PFSK-1 (cell line): ENCODE results near the gene FAM174C.

Experiments
- FOXP2 ChIP-seq: optimal IDR thresholded peaks from 2 replicates; pipeline ENCODE3; 2011; ENCODE audit warnings: borderline replicate concordance, control low read depth, inconsistent platforms; ENCODE audit not compliant: insufficient read depth; ENCODE audit errors: extremely low read length, extremely low read depth
- POLR2AphosphoS5 ChIP-seq: IDR thresholded peaks from 2 replicates; pipeline ENCODE4 v1.6.1; 2012; ENCODE audit warnings: low read depth, mild to moderate bottlenecking, control low read depth, low read length, moderate library complexity
- SIN3A ChIP-seq: IDR thresholded peaks from 2 replicates; pipeline ENCODE4 v1.6.1; 2012; ENCODE audit warnings: mild to moderate bottlenecking, low read length, moderate library complexity, borderline replicate concordance; ENCODE audit not compliant: insufficient read depth
- TAF1 ChIP-seq: IDR thresholded peaks from 2 replicates; pipeline ENCODE4 v1.6.1; 2012; ENCODE audit warnings: low read length, control low read depth, borderline replicate concordance; ENCODE audit not compliant: insufficient read depth
- TF ChIP-seq, protein P1 (sequence below), 2 experiments: IDR thresholded peaks; 2 replicates each; pipeline versions ENCODE4 v1.6.1 to v1.8.0; 2011 to 2012; ENCODE audit warnings: low read depth in 2 of 2, low read length in 2 of 2, control low read depth in 1 of 2, inconsistent platforms in 1 of 2, mild to moderate bottlenecking in 1 of 2, moderate library complexity in 1 of 2; ENCODE audit not compliant: insufficient read depth in 1 of 2

The FAM174C gene

DNA sequence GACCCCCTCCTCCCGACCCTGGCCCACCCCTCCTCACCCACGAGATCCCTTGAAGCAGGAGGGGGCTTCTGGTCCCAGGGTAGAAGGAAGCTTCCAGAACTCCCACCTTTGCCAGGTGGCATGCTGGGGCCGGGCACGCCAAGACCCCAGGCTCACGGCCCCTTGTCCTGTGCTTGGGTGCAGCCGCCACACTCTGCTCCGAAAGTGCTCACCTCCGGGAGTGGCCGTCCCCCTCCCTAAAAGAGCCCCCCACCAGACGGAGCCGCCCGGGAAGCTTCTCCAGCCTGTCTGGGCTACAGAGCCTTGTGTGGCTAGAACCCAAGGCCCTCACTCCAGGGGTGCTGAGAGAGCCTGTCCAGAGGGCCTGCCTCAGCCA lies 8.6 kb downstream of the FAM174C start:
- TF ChIP-seq FOXP2 (no peak), SIN3A (no peak), POLR2AphosphoS5 (no peak), TAF1 (no peak)
- TF ChIP-seq, protein P1, sequence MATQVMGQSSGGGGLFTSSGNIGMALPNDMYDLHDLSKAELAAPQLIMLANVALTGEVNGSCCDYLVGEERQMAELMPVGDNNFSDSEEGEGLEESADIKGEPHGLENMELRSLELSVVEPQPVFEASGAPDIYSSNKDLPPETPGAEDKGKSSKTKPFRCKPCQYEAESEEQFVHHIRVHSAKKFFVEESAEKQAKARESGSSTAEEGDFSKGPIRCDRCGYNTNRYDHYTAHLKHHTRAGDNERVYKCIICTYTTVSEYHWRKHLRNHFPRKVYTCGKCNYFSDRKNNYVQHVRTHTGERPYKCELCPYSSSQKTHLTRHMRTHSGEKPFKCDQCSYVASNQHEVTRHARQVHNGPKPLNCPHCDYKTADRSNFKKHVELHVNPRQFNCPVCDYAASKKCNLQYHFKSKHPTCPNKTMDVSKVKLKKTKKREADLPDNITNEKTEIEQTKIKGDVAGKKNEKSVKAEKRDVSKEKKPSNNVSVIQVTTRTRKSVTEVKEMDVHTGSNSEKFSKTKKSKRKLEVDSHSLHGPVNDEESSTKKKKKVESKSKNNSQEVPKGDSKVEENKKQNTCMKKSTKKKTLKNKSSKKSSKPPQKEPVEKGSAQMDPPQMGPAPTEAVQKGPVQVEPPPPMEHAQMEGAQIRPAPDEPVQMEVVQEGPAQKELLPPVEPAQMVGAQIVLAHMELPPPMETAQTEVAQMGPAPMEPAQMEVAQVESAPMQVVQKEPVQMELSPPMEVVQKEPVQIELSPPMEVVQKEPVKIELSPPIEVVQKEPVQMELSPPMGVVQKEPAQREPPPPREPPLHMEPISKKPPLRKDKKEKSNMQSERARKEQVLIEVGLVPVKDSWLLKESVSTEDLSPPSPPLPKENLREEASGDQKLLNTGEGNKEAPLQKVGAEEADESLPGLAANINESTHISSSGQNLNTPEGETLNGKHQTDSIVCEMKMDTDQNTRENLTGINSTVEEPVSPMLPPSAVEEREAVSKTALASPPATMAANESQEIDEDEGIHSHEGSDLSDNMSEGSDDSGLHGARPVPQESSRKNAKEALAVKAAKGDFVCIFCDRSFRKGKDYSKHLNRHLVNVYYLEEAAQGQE (IDR thresholded peaks at IDR 0.05; ENCODE audit: insufficient read depth in 1 of 2, low read depth in 2 of 2, low read length in 2 of 2) = no peak

DNA sequence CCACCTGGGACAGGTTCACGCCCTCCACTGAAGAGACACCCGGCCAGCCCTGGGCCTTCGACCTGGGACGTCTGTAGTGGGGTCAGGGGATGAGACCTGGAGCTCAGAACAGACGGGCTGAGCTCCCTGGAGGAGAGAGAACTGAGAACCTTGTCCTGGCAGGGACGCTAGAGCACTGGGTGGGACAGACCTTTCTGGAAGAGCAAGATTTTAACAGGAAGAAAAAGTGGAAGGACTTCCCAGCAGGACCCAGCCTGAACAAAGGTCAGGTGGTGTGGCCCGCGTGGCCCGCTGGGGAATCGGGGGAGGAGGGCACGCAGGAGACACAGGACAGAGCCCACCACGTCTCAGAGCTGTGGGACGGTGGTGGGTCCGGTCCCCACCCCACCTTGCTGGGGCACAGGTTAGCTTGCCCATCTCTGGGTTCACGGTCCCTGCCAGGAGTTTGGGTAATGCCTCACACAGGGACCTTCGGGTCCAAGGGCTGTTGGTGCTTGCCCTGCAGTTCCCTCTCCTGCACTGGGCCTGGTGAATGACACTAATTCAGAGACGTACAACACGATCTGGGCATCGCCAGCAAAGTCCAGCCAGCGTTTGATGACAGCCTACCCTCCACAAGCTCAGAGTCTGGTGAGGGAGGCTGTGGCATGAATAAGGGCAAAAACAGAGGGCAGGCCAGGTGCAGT lies 9.1 kb downstream of the FAM174C start:
- TF ChIP-seq POLR2AphosphoS5 = no peak
- TF ChIP-seq FOXP2 = no peak
- TF ChIP-seq, protein P1 (IDR thresholded peaks at IDR 0.05; ENCODE audit: insufficient read depth in 1 of 2, low read depth in 2 of 2, low read length in 2 of 2) = no peak
- no peak for TF ChIP-seq SIN3A
- TF ChIP-seq TAF1 = no peak

DNA sequence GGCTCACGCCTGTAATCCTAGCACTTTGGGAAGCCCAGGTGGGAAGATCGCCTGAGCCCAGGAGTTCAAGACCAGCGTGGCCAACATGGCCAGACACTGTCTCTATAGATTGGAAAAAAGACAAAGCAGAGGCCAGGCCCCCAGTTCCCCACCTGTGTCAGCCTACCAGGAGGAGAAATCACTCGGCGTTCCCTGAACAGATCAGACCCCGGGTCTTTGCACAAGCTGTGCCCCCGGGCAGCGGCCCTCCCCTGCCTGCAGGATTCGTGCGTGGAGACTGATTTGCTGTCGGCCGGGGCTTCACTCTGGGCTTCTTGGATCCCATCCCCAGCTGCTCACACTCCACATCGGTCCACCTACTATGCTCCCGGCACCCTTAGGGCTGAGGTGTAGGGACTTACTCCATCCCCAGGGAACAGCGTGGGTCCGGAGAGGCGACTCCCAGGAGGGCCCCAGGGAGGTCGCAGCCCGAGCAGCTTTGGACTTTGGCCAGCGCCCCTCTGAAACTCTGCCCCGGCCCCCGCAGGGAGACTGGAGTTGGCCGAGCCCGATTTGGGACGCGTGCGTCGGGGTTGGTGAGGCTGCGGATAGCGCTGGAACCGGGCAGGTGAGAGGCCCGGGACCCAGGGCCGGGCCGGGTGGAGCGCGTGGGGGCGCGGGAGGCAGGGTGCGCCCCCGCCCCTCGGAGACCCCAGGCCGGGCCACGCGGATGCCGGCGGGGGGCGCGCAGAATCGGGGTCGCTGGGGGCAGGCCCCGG lies 9.8 kb downstream of the FAM174C start:
- no peak for TF ChIP-seq POLR2AphosphoS5
- TF ChIP-seq SIN3A = no peak
- no peak for TF ChIP-seq FOXP2
- no peak for TF ChIP-seq TAF1
- TF ChIP-seq, protein P1 (IDR thresholded peaks at IDR 0.05; ENCODE audit: insufficient read depth in 1 of 2, low read depth in 2 of 2, low read length in 2 of 2) = no peak

DNA sequence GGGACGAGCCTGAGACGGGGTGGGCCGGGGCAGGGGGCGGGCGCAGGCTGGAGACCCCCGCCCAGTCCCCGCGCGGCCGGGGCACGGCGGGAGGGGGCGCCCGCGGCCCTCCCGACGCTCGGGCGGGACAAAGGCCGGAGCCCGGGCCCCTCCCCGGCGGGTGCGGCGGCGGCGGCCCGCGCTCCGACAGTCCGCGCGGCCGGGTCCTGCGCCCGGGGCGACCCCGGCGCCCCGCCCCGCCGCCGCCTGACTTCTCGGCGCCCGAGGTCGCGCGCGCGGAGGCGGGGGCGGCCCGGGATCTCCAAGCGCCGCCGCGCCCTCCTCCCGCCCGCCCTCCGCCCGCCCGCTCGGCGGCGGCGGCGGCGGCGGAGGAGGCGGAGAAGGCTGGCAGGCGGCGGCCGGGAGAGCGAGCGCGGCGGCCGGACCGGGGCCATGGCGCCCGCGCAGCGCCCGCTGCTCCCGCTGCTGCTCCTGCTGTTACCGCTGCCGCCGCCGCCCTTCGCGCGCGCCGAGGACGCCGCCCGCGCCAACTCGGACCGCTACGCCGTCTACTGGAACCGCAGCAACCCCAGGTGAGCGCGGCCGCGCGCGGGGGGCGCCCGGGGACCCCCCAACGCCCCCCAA lies 10.5 kb downstream of the FAM174C start, which contains the start of gene EFNA2:
Gene EFNA2 (plus strand): TSS at position 137 of the 624 bp plus-strand sequence. CDS start 296 bp downstream, at position 433.
- TF ChIP-seq TAF1 (no peak), POLR2AphosphoS5 (no peak), SIN3A (no peak), FOXP2 (no peak)
- TF ChIP-seq, protein P1 (IDR thresholded peaks at IDR 0.05; ENCODE audit: insufficient read depth in 1 of 2, low read depth in 2 of 2, low read length in 2 of 2) = no peak
